Adrenal gland (tissue), 12 donors: ENCODE measurements around the gene FLT3LG. TPM values are rescaled to one million over a fixed set of nuclear protein-coding genes. Genes with fewer than 3 reads are reported as not detected.

Source experiments
- DNase-seq, 7 donors: peaks; one replicate each; pipeline ENCODE4 v3.0.0-alpha.2; 2019 to 2020
- H3K27ac ChIP-seq, 5 donors: fragments of 200-600 bp; sonication (generic) in 4 of 5; 1 replicate in 3 of 5; 2 replicates in 2 of 5; pipeline versions ENCODE4 v1.5.1 to v1.8.0; 2016 to 2020; ENCODE audit warnings: mild to moderate bottlenecking in 1 of 5
- H3K27me3 ChIP-seq: fragments of 200-600 bp; 2 replicates; pipeline ENCODE4 v1.8.0; 2021
- H3K36me3 ChIP-seq, 2 donors: fragments of 200-600 bp; replicated peaks in 1 of 2; 1 replicate in 1 of 2; 2 replicates in 1 of 2; pipeline versions ENCODE4 v1.5.1 to v1.8.0; 2018 to 2022
- H3K4me1 ChIP-seq, 2 donors: fragments of 200-600 bp; replicated peaks in 1 of 2; 1 replicate in 1 of 2; 2 replicates in 1 of 2; pipeline versions ENCODE4 v1.5.1 to v1.8.0; 2018 to 2021
- H3K4me3 ChIP-seq, 4 donors: fragments of 200-600 bp; sonication (generic) in 3 of 4; one replicate each; pipeline ENCODE4 v1.5.1; 2016 to 2018
- H3K9me3 ChIP-seq, 3 donors: fragments of 200-600 bp; sonication (generic) in 1 of 3; replicated peaks in 1 of 3; 1 replicate in 2 of 3; 2 replicates in 1 of 3; pipeline versions ENCODE4 v1.5.1 to v1.8.0; 2016 to 2021
- POLR2A ChIP-seq, 2 donors: fragments of 450-650 bp; IDR thresholded peaks; one replicate each; pipeline ENCODE4 v1.6.1; 2017; ENCODE audit warnings: antibody characterized with exemption in 2 of 2, mild to moderate bottlenecking in 2 of 2, moderate library complexity in 1 of 2
- WGBS, 4 donors: extraction: QIAGEN DNeasy Blood & Tissue Kit in 2 of 4; methylation state at CpG; one replicate each; pipeline versions ENCODE4 v1.1.5 to v1.1.7; 2013 to 2017; 5-methylcytosine and 5-hydroxymethylcytosine counted together
- intact Hi-C, 2 donors: fragments of 100-400 bp; cut with DNase I; formaldehyde crosslinking; loops; one replicate each; pipeline versions ENCODE4 v1.14.1 to v1.15.0; 2022 to 2023
- polyA plus RNA-seq, 3 donors: library from polyadenylated mRNA; stranded (reverse); fragments of 200-250 nt in 2 of 3; fragments of 350-450 nt in 1 of 3; fragmentation: Illumina TruSeq in 1 of 3; extraction: RNeasy Lipid Tissue Mini Kit (QIAGEN cat#74804) in 1 of 3; gene quantifications; one replicate each; pipeline ENCODE4 v1.2.3, GENCODE V29; 2013 to 2014
- total RNA-seq, 9 donors: library from RNA; depleted of rRNA in 4 of 9; stranded (reverse); fragments of >200 nt in 4 of 9; fragments of 120-200 nt in 1 of 9; fragmentation: NEBNext Ultra II Directional in 1 of 9; extraction: Animal tissue kit (Norgen Biotek cat#: 25700) in 1 of 9; gene quantifications; one replicate each; pipeline versions ENCODE4 v1.1.0 to v1.2.4, GENCODE V29; 2013 to 2023
- TF ChIP-seq, protein P1 (sequence below), 6 experiments: fragments of 450-650 bp in 4 of 6; fragments of 200-600 bp in 2 of 6; sonication (generic) in 1 of 6; IDR thresholded peaks; 1 replicate in 5 of 6; 2 replicates in 1 of 6; pipeline versions ENCODE4 v1.5.1 to v1.8.0; 2016 to 2021; ENCODE audit warnings: antibody characterized with exemption in 6 of 6, mild to moderate bottlenecking in 2 of 6, moderate library complexity in 1 of 6
- donor health status: healthy with polysubstance abuse.
- donor health status: Bipolar disorder and iron deficiency.
- donor health status: DM: yes; HTN: yes; CAD: no.
- donor health status: DM: no; HTN: no; CAD: no.
- donor health status: DM: no; HTN: no; CAD: no.
- donor health status: DM: yes; HTN: yes; CAD: no.

The FLT3LG gene
- total and polyA plus RNA-seq, 12 donors = 1.2 to 33.8 (median 8.7) TPM

DNA sequence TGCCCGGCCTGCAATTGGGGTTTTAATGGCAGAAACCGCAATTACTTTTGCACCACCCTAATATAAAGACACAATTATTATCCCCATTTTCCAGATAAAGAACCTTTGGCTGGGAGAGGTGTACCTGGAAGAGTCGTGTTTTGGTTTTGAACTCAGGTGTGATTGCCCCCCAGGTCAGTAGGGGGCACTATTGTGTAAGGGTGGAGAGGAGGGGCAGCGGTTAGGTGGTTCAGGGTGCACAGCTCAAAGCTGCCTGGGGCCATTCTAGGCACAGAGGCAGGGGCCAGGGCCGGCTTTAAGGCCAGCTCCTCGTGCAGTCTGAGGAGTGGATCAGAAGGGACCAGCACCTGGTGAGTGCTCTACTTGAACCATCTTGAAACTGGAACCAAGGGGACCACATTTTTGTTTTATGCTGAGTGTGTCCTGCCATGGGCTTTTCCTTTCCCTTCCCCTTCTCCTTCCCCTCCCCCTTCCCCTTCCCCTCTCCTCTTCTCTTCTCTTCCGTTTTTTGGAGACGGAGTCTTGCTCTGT is 32.6 kb downstream of the FLT3LG start:
- H3K27ac ChIP-seq = no peak overlapping the region
- TF ChIP-seq POLR2A (IDR thresholded peaks at IDR 0.05) = no peak
- TF ChIP-seq, protein P1, sequence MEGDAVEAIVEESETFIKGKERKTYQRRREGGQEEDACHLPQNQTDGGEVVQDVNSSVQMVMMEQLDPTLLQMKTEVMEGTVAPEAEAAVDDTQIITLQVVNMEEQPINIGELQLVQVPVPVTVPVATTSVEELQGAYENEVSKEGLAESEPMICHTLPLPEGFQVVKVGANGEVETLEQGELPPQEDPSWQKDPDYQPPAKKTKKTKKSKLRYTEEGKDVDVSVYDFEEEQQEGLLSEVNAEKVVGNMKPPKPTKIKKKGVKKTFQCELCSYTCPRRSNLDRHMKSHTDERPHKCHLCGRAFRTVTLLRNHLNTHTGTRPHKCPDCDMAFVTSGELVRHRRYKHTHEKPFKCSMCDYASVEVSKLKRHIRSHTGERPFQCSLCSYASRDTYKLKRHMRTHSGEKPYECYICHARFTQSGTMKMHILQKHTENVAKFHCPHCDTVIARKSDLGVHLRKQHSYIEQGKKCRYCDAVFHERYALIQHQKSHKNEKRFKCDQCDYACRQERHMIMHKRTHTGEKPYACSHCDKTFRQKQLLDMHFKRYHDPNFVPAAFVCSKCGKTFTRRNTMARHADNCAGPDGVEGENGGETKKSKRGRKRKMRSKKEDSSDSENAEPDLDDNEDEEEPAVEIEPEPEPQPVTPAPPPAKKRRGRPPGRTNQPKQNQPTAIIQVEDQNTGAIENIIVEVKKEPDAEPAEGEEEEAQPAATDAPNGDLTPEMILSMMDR (IDR thresholded peaks at IDR 0.05) = peak; percentile 48 to 82 (median 75)
- no peak overlapping the region for H3K4me3 ChIP-seq
- peak; percentile 55 to 77 (median 68) for DNase-seq
- H3K9me3 ChIP-seq = no peaks in the 10 kb centered on the region
- H3K27me3 ChIP-seq = no peaks in the 10 kb centered on the region
- WGBS, 4 donors = 22 to 40% (median 33%) methylated on average over 6 to 8 of the region's 8 CpGs
- intact Hi-C loops = loop anchor here (2.0 to 5.0 kb wide), 2 partner anchors 36 to 44 kb away; no protein-coding TSS in a partner anchor
- peaks cover 0 to 4% of the 10 kb centered on the region in 2 donors for H3K4me1 ChIP-seq
- no peaks in the 10 kb centered on the region for H3K36me3 ChIP-seq

DNA sequence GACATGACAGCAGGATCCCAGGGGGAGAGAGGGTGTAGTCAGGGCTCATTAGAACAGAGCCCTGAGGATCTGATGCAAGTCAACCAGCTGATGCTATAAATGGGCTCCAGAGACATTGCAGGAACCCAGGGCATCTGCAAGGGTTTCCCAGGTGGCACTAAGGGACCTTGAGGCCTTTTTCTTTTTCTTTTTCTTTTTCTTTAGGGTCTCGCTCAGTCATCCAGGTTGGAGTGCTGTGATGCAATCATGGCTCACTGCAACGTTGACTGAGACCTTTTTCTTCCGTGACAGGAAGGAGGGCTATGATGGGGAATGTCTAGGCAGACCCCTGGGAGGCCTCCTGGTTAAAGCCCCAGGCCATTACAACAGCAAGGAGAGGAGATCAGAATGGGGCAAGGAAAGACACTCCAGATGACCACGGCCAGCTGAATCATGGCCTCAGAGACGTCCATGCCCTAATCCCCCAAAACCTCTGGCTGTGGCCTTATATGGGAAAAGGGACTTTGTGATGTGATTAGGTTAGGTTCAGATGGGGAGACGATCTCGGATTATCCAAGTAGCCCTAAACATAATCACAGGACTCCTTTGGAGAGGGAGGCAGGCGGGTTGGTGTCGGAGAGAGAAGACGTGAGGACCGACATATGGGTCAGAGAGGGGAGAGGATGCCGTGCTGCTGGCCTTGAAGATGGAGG is 33.9 kb downstream of the FLT3LG start:
- WGBS, 4 donors = 75 to 84% (median 79%) methylated on average over 12 of the region's 12 CpGs
- intact Hi-C loops = loop anchor here (2.0 to 5.0 kb wide), 2 partner anchors 34 to 43 kb away; no protein-coding TSS in a partner anchor
- DNase-seq = no peak
- TF ChIP-seq, protein P1 (IDR thresholded peaks at IDR 0.05) = no peak
- no peak for TF ChIP-seq POLR2A (IDR thresholded peaks at IDR 0.05)
- H3K4me1 ChIP-seq = peaks cover 0 to 11% of the 10 kb centered on the region in 2 donors
- no peaks in the 10 kb centered on the region for H3K36me3 ChIP-seq
- H3K4me3 ChIP-seq = no peak overlapping the region
- H3K27ac ChIP-seq = no peak overlapping the region
- H3K27me3 ChIP-seq = no peaks in the 10 kb centered on the region
- H3K9me3 ChIP-seq = no peaks in the 10 kb centered on the region

DNA sequence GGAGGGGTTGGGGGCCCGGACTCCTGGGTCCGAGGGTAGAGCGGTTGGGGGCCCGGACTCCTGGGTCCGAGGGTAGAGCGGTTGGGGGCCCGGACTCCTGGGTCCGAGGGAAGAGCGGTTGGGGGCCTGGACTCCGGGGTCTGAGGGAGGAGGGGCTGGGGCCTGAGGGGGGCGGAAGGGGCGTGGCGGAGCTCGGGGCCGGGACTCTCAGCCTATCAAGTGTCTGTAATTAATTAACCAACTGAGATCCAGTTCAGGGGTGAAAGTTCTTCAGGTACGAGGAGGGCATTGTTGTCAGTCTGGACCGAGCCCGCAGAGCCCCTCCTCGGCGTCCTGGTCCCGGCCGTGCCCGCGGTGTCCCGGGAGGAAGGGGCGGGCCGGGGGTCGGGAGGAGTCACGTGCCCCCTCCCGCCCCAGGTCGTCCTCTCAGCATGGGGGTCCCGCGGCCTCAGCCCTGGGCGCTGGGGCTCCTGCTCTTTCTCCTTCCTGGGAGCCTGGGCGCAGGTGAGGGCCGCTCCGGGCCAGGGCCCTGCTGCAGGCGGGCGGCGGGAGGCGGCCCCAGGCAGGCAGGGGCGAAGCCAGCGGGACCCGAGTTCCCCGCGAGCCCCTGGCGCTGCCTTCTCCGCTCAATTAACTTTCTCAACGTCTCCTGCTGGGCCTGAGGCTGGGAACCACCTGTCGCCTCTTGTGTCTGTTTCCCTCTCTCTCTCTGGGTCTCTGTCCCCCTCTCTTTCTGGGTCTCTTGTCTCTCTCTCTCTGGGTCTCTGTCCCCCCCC is 39.1 kb downstream of the FLT3LG start:
- WGBS, 4 donors = 0 to 1% (median 1%) methylated on average over 14 to 50 of the region's 50 CpGs
- Histone ChIP-seq H3K27ac (peak overlapping the region in 4 of 5 donors; percentile 37 to 93 (median 70)), H3K27me3 (no peaks in the 10 kb centered on the region), H3K36me3 (no peaks in the 10 kb centered on the region), H3K4me3 (peak overlapping the region; percentile 13 to 95 (median 47)), H3K9me3 (no peaks in the 10 kb centered on the region), H3K4me1 (peaks cover 0 to 6% of the 10 kb centered on the region in 2 donors)
- DNase-seq = peak in 3 of 7 donors; percentile 55 to 67 (median 65)
- intact Hi-C loops = no loop called here
- TF ChIP-seq, protein P1 (IDR thresholded peaks at IDR 0.05) = no peak
- no peak for TF ChIP-seq POLR2A (IDR thresholded peaks at IDR 0.05)

DNA sequence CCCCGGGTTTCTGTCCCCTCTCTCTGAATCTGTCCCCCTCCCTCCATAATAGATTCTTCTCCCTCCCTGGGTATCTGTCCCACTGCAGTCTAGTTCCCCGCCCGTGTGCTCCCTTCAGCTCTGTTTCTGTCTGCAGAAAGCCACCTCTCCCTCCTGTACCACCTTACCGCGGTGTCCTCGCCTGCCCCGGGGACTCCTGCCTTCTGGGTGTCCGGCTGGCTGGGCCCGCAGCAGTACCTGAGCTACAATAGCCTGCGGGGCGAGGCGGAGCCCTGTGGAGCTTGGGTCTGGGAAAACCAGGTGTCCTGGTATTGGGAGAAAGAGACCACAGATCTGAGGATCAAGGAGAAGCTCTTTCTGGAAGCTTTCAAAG is 39.7 kb downstream of the FLT3LG start:
- intact Hi-C loops = no loop called here
- peak overlapping the region in 3 of 4 donors; percentile 36 to 95 (median 58) for H3K4me3 ChIP-seq
- H3K36me3 ChIP-seq = no peaks in the 10 kb centered on the region
- no peaks in the 10 kb centered on the region for H3K27me3 ChIP-seq
- peaks cover 0 to 6% of the 10 kb centered on the region in 2 donors for H3K4me1 ChIP-seq
- H3K27ac ChIP-seq = peak overlapping the region in 2 of 5 donors; percentile 80 to 93
- no peak for DNase-seq
- WGBS, 4 donors = 32 to 36% (median 34%) methylated on average over 10 to 12 of the region's 12 CpGs
- TF ChIP-seq POLR2A (IDR thresholded peaks at IDR 0.05) = no peak
- TF ChIP-seq, protein P1 (IDR thresholded peaks at IDR 0.05) = no peak
- H3K9me3 ChIP-seq = no peaks in the 10 kb centered on the region
